GM21360 (cell line): Measurements from ENCODE around the gene FGD3.

Source experiments
- ATAC-seq: cut with Tn5 transposase; IDR thresholded peaks from one replicate; pipeline ENCODE4 v1.9.1; 2021; ENCODE audit warnings: mild to moderate bottlenecking, moderate library complexity; ENCODE audit not compliant: unreplicated experiment

Gene FGD3

GRCh38 chr9:93066978-93067603 is 119.8 kb downstream of the FGD3 start:
- ATAC-seq: no peak

GRCh38 chr9:93068956-93069355 is 121.6 kb downstream of the FGD3 start:
- ATAC-seq: no peak

- no peak for ATAC-seq
Observed at GRCh38 chr9:93071464-93071863, 124.1 kb downstream of the FGD3 start.

GRCh38 chr9:93072383-93072795 is 125.1 kb downstream of the FGD3 start:
- ATAC-seq: no peak

GRCh38 chr9:93076101-93076791 is 128.9 kb downstream of the FGD3 start:
- no peak for ATAC-seq

- no peak for ATAC-seq
Observed at GRCh38 chr9:93076792-93077128, 129.4 kb downstream of the FGD3 start.

GRCh38 chr9:93077367-93077766 is 130.0 kb downstream of the FGD3 start:
- ATAC-seq: no peak

- ATAC-seq: no peak
Observed at GRCh38 chr9:93077811-93078210, 130.5 kb downstream of the FGD3 start.

GRCh38 chr9:93079371-93079770 is 132.0 kb downstream of the FGD3 start:
- no peak for ATAC-seq

- ATAC-seq: no peak
Observed at GRCh38 chr9:93080406-93080805, 133.1 kb downstream of the FGD3 start.

- ATAC-seq: no peak
Observed at GRCh38 chr9:93081081-93081529, 133.8 kb downstream of the FGD3 start.

- ATAC-seq: no peak
Observed at GRCh38 chr9:93081931-93082330, 134.6 kb downstream of the FGD3 start.

GRCh38 chr9:93082841-93083411 is 135.6 kb downstream of the FGD3 start:
- no peak for ATAC-seq

GRCh38 chr9:93083592-93084470 is 136.5 kb downstream of the FGD3 start:
- no peak for ATAC-seq

- no peak for ATAC-seq
Observed at GRCh38 chr9:93084471-93084881, 137.2 kb downstream of the FGD3 start.

- ATAC-seq: no peak
Observed at GRCh38 chr9:93085676-93086075, 138.4 kb downstream of the FGD3 start.
